ENCODE results near the gene TECPR1.

The TECPR1 gene

DNA sequence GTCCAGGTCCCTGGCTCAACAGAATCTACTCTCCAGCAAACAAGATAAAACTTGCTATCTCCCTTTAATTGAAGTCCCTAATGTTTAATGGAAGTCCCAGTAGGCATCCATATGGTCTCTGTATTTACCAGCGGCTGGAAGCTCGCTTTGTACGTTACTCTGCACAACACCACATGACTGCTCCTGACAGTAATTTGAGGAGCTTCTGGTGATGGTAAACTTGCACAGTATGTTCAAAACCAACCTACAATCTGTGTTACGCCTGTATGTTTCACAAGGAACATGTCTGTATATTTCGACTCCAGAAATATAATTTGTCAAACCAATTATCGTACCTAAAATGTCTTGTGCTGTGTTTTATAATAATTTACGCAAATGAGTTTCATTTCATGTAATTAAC lies 4.4 kb upstream of the TECPR1 start:
- TF ChIP-seq, protein P1, sequence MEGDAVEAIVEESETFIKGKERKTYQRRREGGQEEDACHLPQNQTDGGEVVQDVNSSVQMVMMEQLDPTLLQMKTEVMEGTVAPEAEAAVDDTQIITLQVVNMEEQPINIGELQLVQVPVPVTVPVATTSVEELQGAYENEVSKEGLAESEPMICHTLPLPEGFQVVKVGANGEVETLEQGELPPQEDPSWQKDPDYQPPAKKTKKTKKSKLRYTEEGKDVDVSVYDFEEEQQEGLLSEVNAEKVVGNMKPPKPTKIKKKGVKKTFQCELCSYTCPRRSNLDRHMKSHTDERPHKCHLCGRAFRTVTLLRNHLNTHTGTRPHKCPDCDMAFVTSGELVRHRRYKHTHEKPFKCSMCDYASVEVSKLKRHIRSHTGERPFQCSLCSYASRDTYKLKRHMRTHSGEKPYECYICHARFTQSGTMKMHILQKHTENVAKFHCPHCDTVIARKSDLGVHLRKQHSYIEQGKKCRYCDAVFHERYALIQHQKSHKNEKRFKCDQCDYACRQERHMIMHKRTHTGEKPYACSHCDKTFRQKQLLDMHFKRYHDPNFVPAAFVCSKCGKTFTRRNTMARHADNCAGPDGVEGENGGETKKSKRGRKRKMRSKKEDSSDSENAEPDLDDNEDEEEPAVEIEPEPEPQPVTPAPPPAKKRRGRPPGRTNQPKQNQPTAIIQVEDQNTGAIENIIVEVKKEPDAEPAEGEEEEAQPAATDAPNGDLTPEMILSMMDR (IDR thresholded peaks at IDR 0.05; ENCODE audit: insufficient read depth, low read depth, low read length, missing control alignments): no peak
- no peak for DNase-seq (ENCODE audit: low read depth)

DNA sequence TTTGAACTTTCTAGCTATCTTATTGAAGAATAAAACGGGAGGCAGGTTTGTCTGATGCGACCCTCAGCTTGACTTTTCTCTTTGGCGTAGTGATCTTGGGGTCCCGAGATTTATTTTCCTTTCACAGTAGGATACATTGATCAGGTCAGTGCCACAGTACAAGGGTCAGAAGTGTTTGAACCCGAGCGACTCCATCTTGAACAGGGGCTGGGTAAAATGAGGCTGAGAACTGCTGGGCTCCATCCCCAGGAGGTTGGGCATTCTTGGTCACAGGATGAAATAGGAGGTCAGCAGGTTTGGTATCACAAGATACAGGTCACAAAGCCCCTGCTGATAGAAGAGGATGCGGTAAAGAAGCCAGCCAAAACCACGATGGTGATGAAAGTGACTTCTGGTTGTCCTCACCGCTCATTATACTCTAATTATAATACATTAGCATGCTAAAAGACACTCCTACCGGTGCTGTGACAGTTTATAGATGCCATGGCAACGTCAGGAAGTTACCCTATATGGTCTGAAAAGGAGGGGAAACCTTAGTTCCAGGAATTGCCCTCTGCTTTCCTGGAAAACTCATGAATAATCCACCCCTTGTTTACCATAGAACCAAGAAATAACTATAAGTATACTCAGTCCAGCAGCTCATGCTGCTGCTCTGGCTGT lies 3.0 kb upstream of the TECPR1 start:
- no peak overlapping the region for H3K4me3 ChIP-seq (ENCODE audit: low read depth, low read length)
- TF ChIP-seq, protein P1 (IDR thresholded peaks at IDR 0.05; ENCODE audit: insufficient read depth, low read depth, low read length, missing control alignments): no peak
- DNase-seq (ENCODE audit: low read depth): no peak

More for the DNA sequence above, 4.4 kb upstream of the TECPR1 start:
- H3K4me3 ChIP-seq (ENCODE audit: low read depth, low read length): no peak overlapping the region

DNA sequence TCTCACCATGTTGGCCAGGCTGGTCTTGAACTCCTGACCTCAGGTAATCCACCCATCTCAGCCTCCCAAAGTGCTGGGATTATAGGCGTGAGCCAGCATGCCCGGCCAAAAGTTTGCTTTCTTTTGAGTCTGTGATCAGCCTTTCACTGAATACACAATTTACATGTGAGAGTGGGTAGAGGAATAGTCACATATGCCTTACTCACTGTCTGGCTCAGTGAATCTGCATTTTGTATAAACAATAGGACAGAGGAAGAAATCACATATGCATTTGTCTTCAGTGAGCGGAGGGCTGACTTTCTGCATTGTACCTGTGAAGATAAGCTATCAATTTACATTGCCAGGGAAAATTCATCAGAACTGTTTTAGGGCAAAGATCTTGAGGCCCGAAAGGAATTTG lies 2.5 kb upstream of the TECPR1 start:
- no peak overlapping the region for H3K4me3 ChIP-seq (ENCODE audit: low read depth, low read length)
- no peak for DNase-seq (ENCODE audit: low read depth)
- TF ChIP-seq, protein P1 (IDR thresholded peaks at IDR 0.05; ENCODE audit: insufficient read depth, low read depth, low read length, missing control alignments): no peak

DNA sequence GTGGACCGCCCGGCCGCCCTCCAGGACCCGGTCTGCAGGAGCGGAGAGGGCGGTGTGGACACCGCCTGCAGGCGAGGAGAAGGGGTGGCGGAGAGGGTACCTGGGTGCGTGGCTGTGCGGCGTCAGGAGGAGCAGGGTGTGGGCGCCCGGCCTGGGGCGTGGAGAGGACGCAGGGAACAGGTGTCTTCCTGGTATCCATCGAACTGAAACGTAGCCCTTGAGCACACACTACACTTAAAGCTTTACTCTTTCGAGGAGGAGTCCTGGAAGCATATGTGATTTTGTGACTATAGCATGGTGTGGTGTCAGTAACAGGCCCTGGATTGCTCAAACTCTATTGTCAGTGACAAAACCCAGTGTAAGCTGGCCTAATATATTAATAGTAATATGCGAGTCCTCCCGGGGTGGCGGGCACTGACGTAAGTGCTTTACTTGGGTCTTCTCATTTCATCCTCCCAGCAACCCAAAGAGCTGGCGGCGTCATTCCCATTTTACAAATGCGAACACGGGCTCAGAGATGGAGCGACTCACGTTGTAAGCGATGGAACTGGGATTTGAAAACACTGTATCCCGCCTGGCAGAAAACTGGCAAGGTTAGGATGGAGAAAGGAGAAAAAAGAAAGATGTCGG lies 508 bp upstream of the TECPR1 start:
- peak overlapping the region; percentile 84 for H3K4me3 ChIP-seq (ENCODE audit: low read depth, low read length)
- no peak for DNase-seq (ENCODE audit: low read depth)
- TF ChIP-seq, protein P1 (IDR thresholded peaks at IDR 0.05; ENCODE audit: insufficient read depth, low read depth, low read length, missing control alignments): no peak

DNA sequence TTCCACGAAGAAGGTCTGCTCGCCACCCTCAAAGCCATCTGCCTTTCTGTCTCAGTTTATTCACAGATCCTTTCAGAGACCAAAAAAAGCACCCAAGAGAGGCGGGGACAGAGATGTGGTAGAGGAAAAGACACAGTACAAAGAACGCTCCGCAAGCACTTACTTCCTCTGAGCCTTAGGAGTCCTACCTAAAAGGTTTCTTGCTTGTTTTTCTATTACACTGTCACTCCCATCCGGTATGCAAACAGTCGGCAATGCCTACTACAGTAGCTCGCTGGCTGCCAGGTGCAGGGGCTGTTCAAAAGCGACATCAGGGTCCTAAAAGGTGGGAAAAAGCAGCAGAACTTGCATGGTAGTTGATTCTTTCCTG lies 816 bp downstream of the TECPR1 start:
- H3K4me3 ChIP-seq (ENCODE audit: low read depth, low read length): peak overlapping the region; percentile 84
- TF ChIP-seq, protein P1 (IDR thresholded peaks at IDR 0.05; ENCODE audit: insufficient read depth, low read depth, low read length, missing control alignments): no peak
- DNase-seq (ENCODE audit: low read depth): peak; percentile 65

DNA sequence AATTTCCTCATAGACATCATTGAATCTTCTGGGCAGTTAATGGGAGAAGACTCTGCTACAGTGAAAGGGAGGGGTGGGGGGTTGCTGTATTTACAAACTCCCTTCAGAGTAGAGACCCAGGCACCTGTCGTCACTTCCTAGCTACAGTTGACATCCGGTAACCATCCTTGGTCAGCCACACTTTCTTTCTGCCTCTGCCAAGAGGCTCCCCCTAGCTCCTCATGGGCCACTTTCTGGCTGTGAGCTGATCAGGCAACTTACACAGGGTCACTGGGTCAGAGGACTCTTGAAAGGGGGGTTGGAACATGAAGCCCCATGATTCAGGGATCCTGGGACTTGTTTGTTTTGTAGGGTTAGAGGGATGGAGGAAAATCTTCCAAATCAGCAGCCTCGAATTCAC lies 1.2 kb downstream of the TECPR1 start:
- H3K4me3 ChIP-seq (ENCODE audit: low read depth, low read length): peak overlapping the region; percentile 84
- peak; percentile 64 for DNase-seq (ENCODE audit: low read depth)
- TF ChIP-seq, protein P1 (IDR thresholded peaks at IDR 0.05; ENCODE audit: insufficient read depth, low read depth, low read length, missing control alignments): no peak

DNA sequence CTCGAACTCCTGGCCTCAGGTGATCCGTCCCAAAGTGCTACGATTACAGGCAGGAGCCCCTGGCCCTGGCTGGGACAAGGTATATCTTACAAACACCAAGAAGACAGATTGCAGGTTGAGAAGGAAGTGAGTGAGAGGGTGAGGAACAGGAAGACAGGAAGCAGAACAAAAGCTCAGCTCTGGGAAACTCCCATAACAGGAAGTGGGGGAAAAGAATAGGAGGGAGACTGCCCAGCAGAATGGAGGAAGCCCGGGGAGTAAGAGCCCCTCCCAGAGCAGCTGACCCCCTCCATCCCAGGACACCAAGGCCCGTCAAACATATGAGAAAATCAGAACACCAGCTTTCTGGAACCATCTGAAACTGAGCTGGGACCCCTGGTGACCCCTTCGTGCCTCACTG lies 2.9 kb downstream of the TECPR1 start:
- TF ChIP-seq, protein P1 (IDR thresholded peaks at IDR 0.05; ENCODE audit: insufficient read depth, low read depth, low read length, missing control alignments): no peak

More for the DNA sequence above, 2.9 kb downstream of the TECPR1 start:
- no peak for DNase-seq (ENCODE audit: low read depth)
- H3K4me3 ChIP-seq (ENCODE audit: low read depth, low read length): no peak overlapping the region

Data from GM12865 (cell line).